K562 (cell line): ENCODE measurements around the gene ANKRD11. TPM values are rescaled to one million over a fixed set of nuclear protein-coding genes. Genes with fewer than 3 reads are reported as not detected.

ENCODE experiments used
- ATAC-seq: fragments of 200-7000 bp; cut with Tn5 transposase; 3 replicates; pipeline ENCODE4 v1.9.1; 2020; ENCODE audit warnings: moderate library complexity
- BruUV-seq: library from RNA; stranded (reverse); fragments of 400-500 nt; replicated peaks from 2 replicates; lab custom pipeline; 2021; lab: Mats Ljungman, UMichigan
- CTCF ChIA-PET: fragments of 300-600 bp; formaldehyde crosslinking; extraction: SDS; loops from one replicate; lab custom pipeline; 2021; ENCODE audit warnings: low intra/inter-chr PET ratio; lab: Yijun Ruan, JAX
- POLR2A ChIA-PET: fragments of 300-600, 350-650 bp; sonication (Branson Sonifier 250); formaldehyde crosslinking; extraction: SDS; loops from one replicate; lab custom pipeline; 2021; ENCODE audit warnings: antibody characterized with exemption, inconsistent platforms; lab: Yijun Ruan, JAX
- DNase-seq, 4 experiments: peaks; one replicate each; pipeline versions ENCODE4 v3.0.0 to v3.0.0-alpha.2; 2011 to 2018; ENCODE audit warnings: low spot score in 3 of 4, mixed read lengths in 3 of 4; ENCODE audit errors: extremely low read depth in 1 of 4
- FAIRE-seq: peaks from 2 replicates; lab custom pipeline; 2011; peaks lifted over from hg19 to GRCh38; lab: Jason Lieb, UNC
- H2AFZ ChIP-seq: 2 replicates; pipeline ENCODE4 v1.6.0; 2011; ENCODE audit warnings: low read depth, low read length, control low read depth, inconsistent platforms
- H3K27ac ChIP-seq: fragments of 200-600 bp; 3 replicates; pipeline ENCODE4 v1.8.0; 2011; ENCODE audit warnings: low read depth, mild to moderate bottlenecking, control low read depth, inconsistent platforms, low read length, moderate library complexity, mixed read lengths; ENCODE audit errors: extremely low read depth
- H3K27me3 ChIP-seq, 2 experiments: fragments of 300-600 bp in 1 of 2; 2 replicates in 1 of 2; 3 replicates in 1 of 2; pipeline versions ENCODE4 v1.6.0 to v1.8.0; 2011; ENCODE audit warnings: inconsistent platforms in 2 of 2, low read length in 2 of 2, mild to moderate bottlenecking in 1 of 2, mixed read lengths in 1 of 2, moderate library complexity in 1 of 2; ENCODE audit not compliant: control insufficient read depth in 2 of 2, insufficient read depth in 2 of 2
- H3K36me3 ChIP-seq: fragments of 300-600 bp; 3 replicates; pipeline ENCODE4 v1.8.0; 2011; ENCODE audit warnings: mild to moderate bottlenecking, low read length, inconsistent platforms; ENCODE audit not compliant: control insufficient read depth, insufficient read depth
- H3K4me1 ChIP-seq, 2 experiments: fragments of 200-600 bp in 1 of 2; replicated peaks in 1 of 2; 2 replicates in 1 of 2; 3 replicates in 1 of 2; pipeline versions ENCODE4 v1.5.1 to v1.8.0; 2011; ENCODE audit warnings: inconsistent platforms in 2 of 2, low read length in 2 of 2, mild to moderate bottlenecking in 1 of 2, mixed read lengths in 1 of 2, moderate library complexity in 1 of 2; ENCODE audit not compliant: control insufficient read depth in 2 of 2, insufficient read depth in 2 of 2
- H3K4me2 ChIP-seq: 2 replicates; pipeline ENCODE4 v1.6.1; 2011; ENCODE audit warnings: low read length, control low read depth, inconsistent platforms, mixed read lengths; ENCODE audit not compliant: insufficient read depth
- H3K4me3 ChIP-seq: fragments of 200-600 bp; sonication (generic), shearing (Covaris generic); 2 replicates; pipeline ENCODE4 v1.5.1; 2016; ENCODE audit warnings: control low read depth, inconsistent platforms
- H3K79me2 ChIP-seq: fragments of 200-600 bp; 3 replicates; pipeline ENCODE4 v1.8.0; 2011; ENCODE audit warnings: low read length, inconsistent platforms; ENCODE audit not compliant: control insufficient read depth, insufficient read depth
- H3K9ac ChIP-seq, 2 experiments: 2 replicates each; pipeline versions ENCODE4 v1.6.0 to v1.6.1; 2011; ENCODE audit warnings: low read depth in 2 of 2, low read length in 2 of 2, control low read depth in 1 of 2, inconsistent platforms in 1 of 2, mild to moderate bottlenecking in 1 of 2, mixed read lengths in 1 of 2; ENCODE audit not compliant: insufficient read depth in 1 of 2
- H3K9me1 ChIP-seq: one replicate; pipeline ENCODE4 v1.6.0; 2011; ENCODE audit warnings: inconsistent platforms, mild to moderate bottlenecking, low read length, moderate library complexity; ENCODE audit not compliant: control insufficient read depth, insufficient read depth
- H3K9me3 ChIP-seq: replicated peaks from 2 replicates; pipeline ENCODE4 v1.5.1; 2011; ENCODE audit warnings: low read depth, low read length, inconsistent platforms; ENCODE audit not compliant: control insufficient read depth, insufficient read depth
- H4K20me1 ChIP-seq: replicated peaks from 2 replicates; pipeline ENCODE4 v1.6.1; 2011; ENCODE audit warnings: low read length, inconsistent platforms, mixed read lengths; ENCODE audit not compliant: control insufficient read depth, insufficient read depth
- BRCA1 ChIP-seq, 2 experiments: fragments of 450-650 bp in 1 of 2; sonication (generic) in 1 of 2; formaldehyde crosslinking in 1 of 2; IDR thresholded peaks; 2 replicates each; pipeline versions ENCODE4 v1.5.0 to v1.6.1; 2017 to 2020; ENCODE audit warnings: mild to moderate bottlenecking in 1 of 2, missing genetic modification reagents in 1 of 2
- CBFA2T3 ChIP-seq: fragments of 450-650 bp; IDR thresholded peaks from 2 replicates; pipeline ENCODE4 v1.6.1; 2017
- FOXK2 ChIP-seq, 2 experiments: fragments of 450-650 bp; IDR thresholded peaks in 1 of 2; conservative IDR thresholded peaks in 1 of 2; 2 replicates each; pipeline ENCODE4 v1.6.1; 2016; ENCODE audit warnings: low read depth in 2 of 2, mild to moderate bottlenecking in 1 of 2
- HNRNPL ChIP-seq: fragments of 200-400 bp; formaldehyde crosslinking; IDR thresholded peaks from 2 replicates; pipeline ENCODE4 v1.6.1; 2017; ENCODE audit warnings: low read depth, mild to moderate bottlenecking, low read length
- JUNB ChIP-seq: fragments of 450-650 bp; formaldehyde crosslinking; conservative IDR thresholded peaks from 2 replicates; pipeline ENCODE4 v1.4.0; 2020; ENCODE audit warnings: mild to moderate bottlenecking
- POLR2G ChIP-seq: fragments of 200-400 bp; formaldehyde crosslinking; IDR thresholded peaks from 2 replicates; pipeline ENCODE4 v1.6.1; 2017; ENCODE audit warnings: low read depth, mild to moderate bottlenecking, antibody characterized with exemption, low read length, moderate library complexity
- PREB ChIP-seq: sonication (generic); formaldehyde crosslinking; IDR thresholded peaks from 2 replicates; pipeline ENCODE4 v1.8.1; 2023; ENCODE audit warnings: mild to moderate bottlenecking, missing genetic modification reagents
- RBM39 ChIP-seq: fragments of 200-400 bp; formaldehyde crosslinking; optimal IDR thresholded peaks from 2 replicates; pipeline ENCODE3; 2018; ENCODE audit warnings: low read depth, low read length
- SREBF2 ChIP-seq: sonication (generic); formaldehyde crosslinking; IDR thresholded peaks from 2 replicates; pipeline ENCODE4 v1.4.0; 2020; ENCODE audit warnings: mild to moderate bottlenecking, missing genetic modification reagents
- TRIM24 ChIP-seq, 2 experiments: fragments of 450-650 bp; IDR thresholded peaks; 2 replicates each; pipeline ENCODE4 v1.6.1; 2016
- U2AF1 ChIP-seq: fragments of 200-400 bp; formaldehyde crosslinking; optimal IDR thresholded peaks from 2 replicates; pipeline ENCODE3; 2017; ENCODE audit warnings: mild to moderate bottlenecking, low read depth, low read length, moderate library complexity
- ZBTB33 ChIP-seq: sonication (generic); formaldehyde crosslinking; IDR thresholded peaks from 2 replicates; pipeline ENCODE4 v1.8.1; 2023; ENCODE audit warnings: mild to moderate bottlenecking, missing genetic modification reagents
- ZFX ChIP-seq: sonication (generic); formaldehyde crosslinking; IDR thresholded peaks from 2 replicates; pipeline ENCODE4 v1.8.0; 2022; ENCODE audit warnings: mild to moderate bottlenecking, missing genetic modification reagents, moderate library complexity
- ZKSCAN3 ChIP-seq: fragments of 250-450 bp; sonication (Bioruptor Pico); IDR thresholded peaks from 2 replicates; pipeline ENCODE4 v1.4.0; 2020
- WGBS: fragments of 100-300 bp; shearing (Covaris generic); methylation state at CpG from one replicate; pipeline ENCODE4 v1.1.6; 2016; ENCODE audit warnings: low coverage, mixed read lengths; ENCODE audit not compliant: insufficient coverage; ENCODE audit errors: missing lambda C conversion rate; 5-methylcytosine and 5-hydroxymethylcytosine counted together
- in situ Hi-C: fragments of 300-500 bp; cut with MboI; formaldehyde crosslinking; loops from 4 replicates; pipeline ENCODE4 v1.15.0; 2018; ENCODE audit warnings: inconsistent platforms, mixed read lengths
- intact Hi-C: fragments of 100-400 bp; cut with micrococcal nuclease; formaldehyde crosslinking; loops from 2 replicates; pipeline ENCODE4 v1.14.2; 2022
- polyA plus RNA-seq, 8 experiments: library from polyadenylated mRNA; depleted of rRNA in 4 of 8; stranded (reverse) in 5 of 8; unstranded in 3 of 8; fragments of >200 nt; fragmentation: Nextera tagmentation in 2 of 8; fragmentation: Illumina TruSeq in 1 of 8; extraction: Ambion mirVana in 2 of 8; extraction: Trizol in 1 of 8; gene quantifications; 2 replicates each; pipeline versions ENCODE4 v1.2.1 to v1.2.3, GENCODE V29; 2011 to 2014; ENCODE audit warnings: inconsistent platforms in 1 of 8, missing spikeins in 1 of 8
- total RNA-seq, 7 experiments: library from RNA; depleted of rRNA in 6 of 7; stranded (reverse); fragments of >200 nt in 6 of 7; fragmentation: Illumina TruSeq in 2 of 7; extraction: Trizol in 2 of 7; gene quantifications; 2 replicates each; pipeline versions ENCODE4 v1.2.1 to v1.2.3, GENCODE V29; 2011 to 2021; ENCODE audit warnings: low replicate concordance in 1 of 7
- TF ChIP-seq, protein P1 (sequence below): fragments of 450-650 bp; conservative IDR thresholded peaks from 2 replicates; pipeline ENCODE4 v1.6.1; 2016; ENCODE audit warnings: missing genetic modification characterization, low read depth, mild to moderate bottlenecking, control low read depth, missing compliant biosample characterization
- TF ChIP-seq, protein P2 (sequence below): fragments of 450-650 bp; formaldehyde crosslinking; IDR thresholded peaks from 2 replicates; pipeline ENCODE4 v1.4.0; 2020; ENCODE audit warnings: mild to moderate bottlenecking

ANKRD11 gene
- total and polyA plus RNA-seq, 9 of the 15 experiments (the other 6 are each of a cell fraction or from before 2014, with no cell fraction given), result 4.7 to 126 (median 31.7) TPM

DNA sequence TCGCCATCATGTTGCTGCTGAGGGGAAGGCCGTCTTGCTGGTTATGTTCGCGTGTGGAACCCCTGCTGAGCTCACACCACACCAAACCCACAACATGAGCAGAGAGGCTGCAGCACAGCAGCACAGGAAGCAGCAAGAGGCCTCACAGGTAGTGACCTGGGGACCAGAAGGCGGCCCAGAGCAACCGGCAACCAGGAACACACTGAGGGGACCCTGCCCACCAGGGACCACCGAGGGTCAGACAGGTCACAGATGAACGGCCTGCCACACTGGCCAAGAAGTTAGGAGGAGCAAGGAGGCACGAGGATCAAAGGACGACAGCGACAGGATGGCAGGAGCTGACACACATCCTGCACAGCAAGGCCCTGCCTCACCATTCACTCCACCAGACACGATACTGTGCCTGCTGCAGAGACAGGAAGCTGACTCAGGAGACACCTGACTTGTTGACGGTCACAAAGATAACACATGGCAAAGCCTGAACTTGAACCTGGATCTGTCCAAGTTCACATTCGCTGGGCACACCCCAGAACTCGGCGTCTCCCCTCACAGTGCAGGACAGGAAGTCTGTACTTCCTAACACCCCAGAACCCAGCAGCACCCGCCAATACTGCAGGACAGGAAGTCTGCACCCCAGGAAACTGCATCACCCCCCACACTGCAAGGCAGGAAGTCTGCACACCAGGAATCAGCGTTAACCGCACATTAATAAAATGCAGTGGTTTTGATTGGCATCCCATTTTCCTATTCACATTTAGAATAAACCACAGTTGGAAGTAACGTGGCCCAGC, 174.4 kb downstream of the ANKRD11 start:
- WGBS, result 45% methylated on average over 18 of the region's 20 CpGs
- Histone ChIP-seq H3K9me1 (peaks cover 34% of the 10 kb centered on the region), H3K4me2 (peak overlapping the region; percentile 51), H3K79me2 (peaks cover 100% of the 10 kb centered on the region), H3K27me3 (no peaks in the 10 kb centered on the region), H4K20me1 (peaks cover 65% of the 10 kb centered on the region), H3K4me1 (peaks cover 43 to 74% of the 10 kb centered on the region in 2 experiments), H3K9ac (peak overlapping the region in 1 of 2 experiments; percentile 84; a peak in 2 of 4 replicates), H2AFZ (no peak overlapping the region), H3K9me3 (no peaks in the 10 kb centered on the region), H3K4me3 (no peak overlapping the region), H3K36me3 (peaks cover 70% of the 10 kb centered on the region; the same call in 2 of the 3 replicates), H3K27ac (peak overlapping the region; percentile 46; the same call in 2 of the 3 replicates)
- POLR2A ChIA-PET, result interaction anchor here (0.6 to 1.6 kb wide), 4 partner anchors 9 to 163 kb away, joined by 3 to 4 read pairs (median 3); no protein-coding TSS in a partner anchor
- peak in 2 of 4 experiments; percentile 33 to 63 for DNase-seq
- intact Hi-C loops, result no loop called here
- ATAC-seq, result no peak
- in situ Hi-C loops, result no loop called here
- FAIRE-seq, result peak; percentile 64
- no TSS peak for BruUV-seq
- CTCF ChIA-PET, result no interaction called here
- TF ChIP-seq ZKSCAN3 (CRISPR knock-in tag) (no peak), SREBF2 (CRISPR knock-in tag) (no peak), ZBTB33 (CRISPR knock-in tag) (no peak), FOXK2 (conservative IDR thresholded peaks at IDR 0.05 in 1 of 2, IDR thresholded peaks at IDR 0.05 in 1 of 2; ENCODE audit: low read depth in 2 of 2) (peak in 1 of 2 experiments; percentile 31; a peak in 1 of 4 replicates), HNRNPL (no peak), CBFA2T3 (peak; percentile 43; the same call in 1 of the 2 replicates), BRCA1 (IDR thresholded peaks at IDR 0.05) (no peak), BRCA1 (CRISPR knock-in tag; IDR thresholded peaks at IDR 0.05) (0 out of 2 replicates have a peak, but pooled peaks have one; percentile 54), U2AF1 (no peak), RBM39 (no peak), TRIM24 (IDR thresholded peaks at IDR 0.05) (no peak), POLR2G (peak; percentile 27; the same call in 1 of the 2 replicates), ZFX (CRISPR knock-in tag) (no peak), PREB (CRISPR knock-in tag) (no peak), JUNB (CRISPR knock-in tag) (no peak)
- TF ChIP-seq, protein P1, sequence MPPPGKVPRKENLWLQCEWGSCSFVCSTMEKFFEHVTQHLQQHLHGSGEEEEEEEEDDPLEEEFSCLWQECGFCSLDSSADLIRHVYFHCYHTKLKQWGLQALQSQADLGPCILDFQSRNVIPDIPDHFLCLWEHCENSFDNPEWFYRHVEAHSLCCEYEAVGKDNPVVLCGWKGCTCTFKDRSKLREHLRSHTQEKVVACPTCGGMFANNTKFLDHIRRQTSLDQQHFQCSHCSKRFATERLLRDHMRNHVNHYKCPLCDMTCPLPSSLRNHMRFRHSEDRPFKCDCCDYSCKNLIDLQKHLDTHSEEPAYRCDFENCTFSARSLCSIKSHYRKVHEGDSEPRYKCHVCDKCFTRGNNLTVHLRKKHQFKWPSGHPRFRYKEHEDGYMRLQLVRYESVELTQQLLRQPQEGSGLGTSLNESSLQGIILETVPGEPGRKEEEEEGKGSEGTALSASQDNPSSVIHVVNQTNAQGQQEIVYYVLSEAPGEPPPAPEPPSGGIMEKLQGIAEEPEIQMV (tag), result no peak
- TF ChIP-seq, protein P2, sequence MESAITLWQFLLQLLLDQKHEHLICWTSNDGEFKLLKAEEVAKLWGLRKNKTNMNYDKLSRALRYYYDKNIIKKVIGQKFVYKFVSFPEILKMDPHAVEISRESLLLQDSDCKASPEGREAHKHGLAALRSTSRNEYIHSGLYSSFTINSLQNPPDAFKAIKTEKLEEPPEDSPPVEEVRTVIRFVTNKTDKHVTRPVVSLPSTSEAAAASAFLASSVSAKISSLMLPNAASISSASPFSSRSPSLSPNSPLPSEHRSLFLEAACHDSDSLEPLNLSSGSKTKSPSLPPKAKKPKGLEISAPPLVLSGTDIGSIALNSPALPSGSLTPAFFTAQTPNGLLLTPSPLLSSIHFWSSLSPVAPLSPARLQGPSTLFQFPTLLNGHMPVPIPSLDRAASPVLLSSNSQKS (CRISPR knock-in tag), result no peak
